Dedifferentiated amniotic fluid mesenchymal stem cell (primary cell): ENCODE results near the gene TUBG1.

ENCODE experiments used
- DNase-seq: peaks from one replicate; pipeline ENCODE4 v3.0.0-alpha.2; 2016; ENCODE audit errors: extremely low spot score

TUBG1 gene

DNA sequence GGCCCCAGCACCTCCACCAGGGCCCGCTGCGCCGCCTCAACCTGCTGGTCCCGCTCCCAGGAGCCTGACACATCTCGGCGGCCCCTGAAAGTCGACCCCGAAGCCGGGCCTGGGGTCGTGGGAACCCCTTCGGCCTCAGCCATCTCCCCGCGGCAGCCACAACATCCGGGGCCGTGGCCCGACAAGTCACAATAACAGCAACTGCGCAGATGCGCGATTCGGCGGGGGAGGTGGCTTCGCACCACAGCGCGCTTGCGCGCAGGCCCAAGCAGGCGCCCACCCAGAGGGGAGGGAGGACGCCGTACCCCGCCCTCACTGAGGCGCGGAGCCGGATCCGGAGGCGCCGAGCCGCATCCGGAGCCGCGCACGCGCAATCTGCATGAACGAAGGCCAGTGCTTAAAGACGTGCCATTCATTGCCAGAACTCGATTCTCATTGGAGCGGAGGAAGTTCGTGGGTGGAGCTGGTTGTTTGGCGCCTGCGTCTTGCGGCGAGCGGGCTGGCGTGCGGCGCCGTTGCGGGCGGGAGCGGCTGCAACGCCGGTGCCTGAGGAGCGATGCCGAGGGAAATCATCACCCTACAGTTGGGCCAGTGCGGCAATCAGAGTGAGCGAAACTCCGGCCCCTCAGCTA lies at the start of gene TUBG1, which contains the start of gene RETREG3:
Gene TUBG1, plus strand, starts transcription at position 502 of the 632 bp plus-strand sequence. Its CDS starts 55 bp downstream, at position 557.
Gene RETREG3, minus strand, starts transcription at position 193 of the 632 bp plus-strand sequence. Its CDS starts 50 bp downstream, at position 143.
- peak; percentile 99 for DNase-seq

DNA sequence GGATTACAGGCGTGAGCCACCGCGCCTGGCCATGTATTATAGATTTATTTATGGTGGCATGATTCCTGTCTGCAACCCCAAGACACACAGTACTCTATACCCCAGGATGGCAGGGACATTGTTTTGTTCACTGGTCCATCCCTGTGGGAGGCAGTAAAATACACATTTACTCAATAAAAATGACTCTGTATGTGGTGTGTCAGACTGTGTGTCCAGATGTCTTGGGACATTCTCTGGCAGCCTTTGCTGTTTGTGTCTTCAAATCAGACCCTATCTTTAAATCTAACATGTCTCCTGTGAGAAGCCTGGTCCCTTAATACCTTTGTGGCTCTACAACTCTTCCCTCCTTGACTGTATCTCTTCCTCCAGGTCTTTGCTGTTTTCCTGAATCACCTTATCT lies 49.2 kb upstream of the TUBG1 start:
- DNase-seq: no peak

DNA sequence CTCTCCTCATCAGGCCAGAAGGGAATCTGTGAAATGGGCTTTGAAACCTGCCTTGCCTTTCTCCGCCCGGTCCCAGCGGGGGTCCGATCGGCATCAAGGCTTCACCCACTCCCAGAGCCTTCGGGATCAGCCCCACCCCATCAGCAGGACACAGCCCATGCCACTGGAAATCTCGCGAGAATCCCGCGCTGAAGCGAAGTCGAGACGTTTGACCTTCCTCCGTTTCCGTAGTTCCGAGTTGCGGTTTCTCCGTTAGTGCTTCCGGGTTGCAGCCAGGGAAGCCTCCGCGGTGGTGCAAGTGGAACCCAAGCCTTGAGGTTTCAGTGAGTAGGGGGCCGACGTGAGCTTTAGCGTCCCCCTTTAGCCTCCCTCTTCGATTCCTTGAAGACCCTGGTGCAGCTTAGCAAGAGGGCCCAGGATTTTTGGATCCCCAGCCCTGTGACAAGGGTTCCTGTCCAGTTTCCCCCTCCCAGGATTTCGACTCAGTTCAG lies 47.5 kb upstream of the TUBG1 start, which contains the start of gene COASY:
Gene COASY, plus strand, starts transcription at position 252 of the 491 bp plus-strand sequence. CDS start 475 bp downstream, outside the sequence.
- DNase-seq: peak; percentile 99

DNA sequence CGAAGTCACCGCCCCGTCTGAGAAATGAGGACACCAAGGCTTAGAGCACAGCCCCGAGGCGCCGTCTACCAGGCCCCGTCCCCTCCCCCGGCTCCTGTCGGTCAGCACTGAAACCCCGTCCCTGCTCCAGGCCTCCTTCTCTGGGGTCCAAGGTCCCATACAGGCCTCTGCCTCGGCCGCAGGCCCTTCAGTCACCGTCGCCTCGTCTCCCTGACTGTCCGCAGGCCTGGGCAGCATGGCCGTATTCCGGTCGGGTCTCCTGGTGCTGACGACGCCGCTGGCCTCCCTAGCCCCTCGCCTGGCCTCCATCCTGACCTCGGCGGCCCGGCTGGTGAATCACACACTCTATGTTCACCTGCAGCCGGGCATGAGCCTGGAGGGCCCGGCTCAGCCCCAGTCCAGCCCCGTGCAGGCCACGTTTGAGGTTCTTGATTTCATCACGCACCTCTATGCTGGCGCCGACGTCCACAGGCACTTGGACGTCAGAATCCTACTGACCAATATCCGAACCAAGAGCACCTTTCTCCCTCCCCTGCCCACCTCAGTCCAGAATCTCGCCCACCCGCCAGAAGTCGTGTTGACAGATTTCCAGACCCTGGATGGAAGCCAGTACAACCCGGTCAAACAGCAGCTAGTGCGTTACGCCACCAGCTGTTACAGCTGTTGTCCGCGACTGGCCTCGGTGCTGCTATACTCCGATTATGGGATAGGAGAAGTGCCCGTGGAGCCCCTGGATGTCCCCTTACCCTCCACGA lies 46.9 kb upstream of the TUBG1 start:
- DNase-seq: no peak

DNA sequence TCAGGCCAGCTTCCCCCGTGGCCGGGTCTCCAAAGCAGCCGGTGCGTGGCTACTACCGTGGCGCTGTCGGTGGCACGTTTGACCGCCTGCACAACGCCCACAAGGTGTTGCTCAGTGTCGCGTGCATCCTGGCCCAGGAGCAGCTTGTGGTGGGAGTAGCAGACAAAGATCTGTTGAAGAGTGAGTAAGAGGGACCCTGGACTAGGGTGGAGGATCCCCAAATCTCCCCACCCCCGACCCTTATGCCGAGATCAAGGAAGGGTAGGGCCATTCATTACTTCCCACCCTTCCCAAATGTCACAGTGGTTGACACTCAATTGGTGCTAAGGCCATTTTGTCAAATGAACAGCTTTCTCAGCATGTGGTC lies 46.4 kb upstream of the TUBG1 start:
- no peak for DNase-seq

DNA sequence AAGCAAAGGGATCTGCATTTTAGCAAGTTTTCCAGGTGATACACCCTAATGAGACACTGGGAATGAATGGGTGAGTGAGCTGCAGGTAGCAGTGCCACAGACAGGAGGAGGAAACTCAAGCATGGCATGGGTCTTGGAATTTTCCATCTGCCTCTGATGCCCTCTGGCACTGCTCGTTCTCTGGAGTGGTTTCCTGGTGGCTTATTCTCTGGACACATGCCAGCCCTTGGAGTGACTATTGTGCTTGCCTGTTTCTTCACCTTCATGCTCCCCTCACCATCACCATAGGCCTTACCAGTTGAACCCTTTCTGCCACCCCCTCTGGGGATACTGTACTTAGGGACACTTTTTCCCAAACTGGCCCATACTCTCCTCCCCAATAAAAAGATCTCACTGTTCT lies 45.9 kb upstream of the TUBG1 start:
- DNase-seq: no peak

GRCh38 chr17:42563950-42564349 lies 45.5 kb upstream of the TUBG1 start:
- no peak for DNase-seq

- DNase-seq: no peak
Observed at GRCh38 chr17:42564815-42565522, 44.5 kb upstream of the TUBG1 start.

DNA sequence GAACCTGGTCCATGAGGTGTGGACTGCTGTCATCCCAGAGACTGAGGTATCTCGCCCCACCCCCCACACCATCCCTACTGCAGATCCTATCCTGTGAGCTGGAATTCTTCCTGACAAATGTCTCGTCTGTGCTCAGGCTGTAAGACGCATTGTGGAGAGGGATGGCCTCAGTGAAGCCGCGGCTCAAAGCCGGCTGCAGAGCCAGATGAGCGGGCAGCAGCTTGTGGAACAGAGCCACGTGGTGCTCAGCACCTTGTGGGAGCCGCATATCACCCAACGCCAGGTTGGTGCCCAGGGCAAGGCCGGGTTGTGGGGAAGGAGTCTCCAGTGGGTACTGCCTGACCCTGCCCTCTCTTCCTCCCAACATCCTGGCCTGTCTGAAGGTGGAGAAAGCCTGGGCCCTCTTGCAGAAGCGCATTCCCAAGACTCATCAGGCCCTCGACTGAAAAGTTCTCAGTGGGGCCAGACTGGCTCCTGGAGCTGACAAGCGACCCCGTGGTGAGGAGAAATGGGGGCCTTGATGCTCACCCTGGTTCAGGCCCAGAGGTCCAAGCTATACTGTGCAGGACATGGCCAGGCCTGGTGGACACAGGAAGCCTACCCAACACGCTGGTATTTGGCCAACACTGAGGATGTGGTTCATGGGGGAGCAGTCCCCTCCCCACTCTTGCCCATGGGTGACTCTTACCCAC lies 43.8 kb upstream of the TUBG1 start:
- DNase-seq: no peak

- DNase-seq: no peak
Observed at GRCh38 chr17:42566215-42566882, 43.1 kb upstream of the TUBG1 start.

GRCh38 chr17:42566883-42567573 lies 42.5 kb upstream of the TUBG1 start, which contains the start of gene MLX:
MLX (plus strand) TSS chr17:42567100; CDS start chr17:42567125, 25 bp downstream.
- DNase-seq: peak; percentile 88

DNA sequence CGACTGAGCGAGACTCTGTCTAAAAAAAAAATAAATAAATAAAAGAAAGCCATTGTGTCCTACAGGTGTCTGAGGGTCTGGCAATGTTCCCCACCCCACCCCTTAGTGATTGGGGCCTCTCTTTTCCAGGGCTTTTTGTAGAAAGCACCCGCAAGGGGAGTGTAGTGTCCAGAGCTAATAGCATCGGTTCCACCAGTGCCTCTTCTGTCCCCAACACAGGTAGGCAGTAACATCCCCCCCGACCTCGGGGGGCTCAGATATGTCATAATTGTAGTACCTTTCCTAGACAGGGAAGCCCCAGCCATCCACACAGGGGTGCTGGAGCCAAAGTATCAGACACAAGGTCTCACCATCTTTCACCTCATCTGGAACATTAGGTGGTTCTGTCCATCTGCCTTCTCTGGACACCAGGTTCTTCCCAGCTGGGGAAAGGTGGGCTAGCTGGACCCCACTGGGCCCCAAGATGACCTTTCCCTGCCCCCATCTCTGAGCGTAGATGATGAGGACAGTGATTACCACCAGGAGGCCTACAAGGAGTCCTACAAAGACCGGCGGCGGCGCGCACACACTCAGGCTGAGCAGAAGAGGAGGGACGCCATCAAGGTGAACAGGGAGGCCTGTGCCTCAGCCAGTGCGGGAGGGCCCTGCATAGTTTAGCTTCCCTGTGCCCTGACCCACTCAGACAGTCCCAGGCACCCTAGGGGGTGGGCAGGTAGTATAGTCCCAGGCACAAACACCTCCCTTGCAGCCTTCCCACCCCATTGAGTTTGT lies 41.0 kb upstream of the TUBG1 start:
- no peak for DNase-seq

- no peak for DNase-seq
Observed at GRCh38 chr17:42571435-42572225, 37.9 kb upstream of the TUBG1 start.

GRCh38 chr17:42573095-42573494 lies 36.4 kb upstream of the TUBG1 start:
- DNase-seq: no peak

DNA sequence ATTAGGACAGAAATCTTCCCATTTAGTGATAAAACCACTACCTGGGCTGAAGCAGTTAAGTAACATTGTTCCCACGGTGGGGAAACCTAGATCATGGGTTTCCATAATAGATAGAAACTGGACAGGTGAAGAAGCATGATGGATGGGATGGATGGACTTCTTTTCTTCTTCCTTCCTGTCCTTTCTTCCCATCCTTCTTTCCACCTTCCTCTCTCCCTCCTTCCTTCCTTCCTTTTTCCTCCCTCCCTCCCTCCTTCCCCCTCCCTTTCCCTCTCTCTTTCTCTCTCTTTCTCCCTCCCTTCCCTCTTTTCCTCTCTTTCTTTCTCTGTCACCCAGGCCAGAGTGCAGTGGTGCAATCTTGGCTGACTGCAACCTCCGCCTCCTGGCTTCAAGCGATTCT lies 35.0 kb upstream of the TUBG1 start:
- DNase-seq: no peak

- no peak for DNase-seq
Observed at GRCh38 chr17:42577140-42577531, 32.3 kb upstream of the TUBG1 start.

DNA sequence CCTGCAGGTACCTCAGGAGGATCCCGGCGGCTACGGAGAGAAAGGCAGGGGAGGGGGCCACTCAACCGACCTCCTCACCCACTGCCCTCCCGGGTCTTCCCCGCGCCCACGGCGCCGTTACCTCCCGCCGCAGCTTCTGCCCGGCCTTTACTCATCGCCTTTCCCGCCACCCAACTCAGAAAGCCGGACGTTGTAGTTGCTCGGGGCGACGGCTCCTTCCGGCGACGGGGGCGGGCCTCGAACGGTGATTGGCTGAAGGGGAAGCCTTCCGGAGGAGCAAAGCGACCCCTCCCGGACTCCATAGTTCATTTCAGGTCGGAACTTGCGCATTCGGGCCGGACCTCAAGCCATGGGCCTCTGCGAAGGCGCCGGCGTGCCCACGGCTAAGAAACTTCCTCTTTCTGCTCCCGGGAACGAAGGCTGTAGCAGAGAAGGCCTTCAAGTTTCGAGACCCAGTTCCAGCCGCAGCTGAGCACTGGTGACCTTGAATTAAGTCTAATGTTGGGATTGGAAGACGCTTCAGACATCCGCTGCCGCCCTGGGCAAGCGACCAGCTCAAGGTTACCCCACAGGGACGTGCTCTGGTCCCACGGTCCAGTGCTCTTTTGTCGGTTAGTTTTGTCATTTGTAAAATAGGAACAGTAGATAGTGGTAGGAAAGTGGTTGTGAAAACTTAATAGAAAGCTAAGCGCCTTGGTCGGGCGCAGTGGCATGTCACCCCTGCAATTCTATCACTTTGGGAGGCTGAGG lies 31.8 kb upstream of the TUBG1 start, which contains the start of gene PSMC3IP:
Gene PSMC3IP, minus strand, starts transcription at position 198 of the 750 bp plus-strand sequence. Its CDS starts 43 bp downstream, at position 155.
- DNase-seq: peak; percentile 95

- DNase-seq: peak; percentile 69
Observed at GRCh38 chr17:42578282-42578869, 31.1 kb upstream of the TUBG1 start.
